C4-2B (cell line): Measurements from ENCODE around the gene PTPRN2.

Source experiments
- ZFX ChIP-seq: fragments of 450-650 bp; IDR thresholded peaks from 2 replicates; pipeline ENCODE4 v1.6.1; 2017
- TF ChIP-seq, protein P1 (sequence below): fragments of 450-650 bp; conservative IDR thresholded peaks from 2 replicates; pipeline ENCODE4 v1.5.1; 2017; ENCODE audit warnings: mild to moderate bottlenecking

GRCh38 chr7:158355456-158356065 lies 232.1 kb downstream of the PTPRN2 start:
- TF ChIP-seq, protein P1, sequence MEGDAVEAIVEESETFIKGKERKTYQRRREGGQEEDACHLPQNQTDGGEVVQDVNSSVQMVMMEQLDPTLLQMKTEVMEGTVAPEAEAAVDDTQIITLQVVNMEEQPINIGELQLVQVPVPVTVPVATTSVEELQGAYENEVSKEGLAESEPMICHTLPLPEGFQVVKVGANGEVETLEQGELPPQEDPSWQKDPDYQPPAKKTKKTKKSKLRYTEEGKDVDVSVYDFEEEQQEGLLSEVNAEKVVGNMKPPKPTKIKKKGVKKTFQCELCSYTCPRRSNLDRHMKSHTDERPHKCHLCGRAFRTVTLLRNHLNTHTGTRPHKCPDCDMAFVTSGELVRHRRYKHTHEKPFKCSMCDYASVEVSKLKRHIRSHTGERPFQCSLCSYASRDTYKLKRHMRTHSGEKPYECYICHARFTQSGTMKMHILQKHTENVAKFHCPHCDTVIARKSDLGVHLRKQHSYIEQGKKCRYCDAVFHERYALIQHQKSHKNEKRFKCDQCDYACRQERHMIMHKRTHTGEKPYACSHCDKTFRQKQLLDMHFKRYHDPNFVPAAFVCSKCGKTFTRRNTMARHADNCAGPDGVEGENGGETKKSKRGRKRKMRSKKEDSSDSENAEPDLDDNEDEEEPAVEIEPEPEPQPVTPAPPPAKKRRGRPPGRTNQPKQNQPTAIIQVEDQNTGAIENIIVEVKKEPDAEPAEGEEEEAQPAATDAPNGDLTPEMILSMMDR: peak; percentile 75
- no peak for TF ChIP-seq ZFX
